ENCODE results near the gene TMEFF1. TPM values are rescaled to one million over a fixed set of nuclear protein-coding genes. Genes with fewer than 3 reads are reported as not detected.

The TMEFF1 gene
- total RNA-seq, 1 experiment from 2014 or later, result 2.7 TPM

DNA sequence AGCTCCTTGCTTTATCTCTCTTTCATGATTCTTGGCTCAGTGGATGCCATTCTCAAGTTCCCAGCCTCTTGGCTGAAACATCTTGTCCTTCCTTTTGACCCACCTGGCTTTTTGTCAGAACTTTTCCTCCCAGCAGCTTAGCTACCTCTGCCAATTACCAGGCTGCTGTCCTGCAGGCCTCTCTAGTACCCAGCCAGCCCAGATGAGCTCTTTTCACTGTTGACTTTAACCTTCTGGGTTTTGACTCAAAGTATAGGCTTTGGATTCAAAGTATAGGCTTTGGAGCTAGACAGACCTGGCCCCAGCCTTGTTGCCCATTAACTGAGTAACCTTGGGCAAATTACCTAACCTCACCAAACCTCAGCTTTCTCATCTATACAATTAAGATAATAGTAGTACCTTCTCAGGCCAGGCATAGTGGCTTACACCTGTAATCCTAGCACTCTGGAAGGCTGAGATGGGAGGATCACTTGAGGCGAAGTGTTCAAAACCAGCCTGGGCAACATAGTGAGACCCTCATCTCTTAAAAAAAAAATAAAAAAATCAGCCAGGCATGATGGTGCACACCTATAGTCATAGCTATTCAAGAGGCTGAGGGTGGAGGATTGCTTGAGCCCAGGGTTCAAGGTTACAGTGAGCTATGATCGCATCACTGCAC, 6.6 kb upstream of the TMEFF1 start:
- Histone ChIP-seq H3K4me1 (peaks cover 5% of the 10 kb centered on the region; the same call in 1 of the 2 replicates), H3K4me3 (ENCODE audit: low read depth, low read length) (no peak overlapping the region), H3K27me3 (replicated peaks; ENCODE audit: control insufficient read depth, insufficient read depth, low read length) (no peaks in the 10 kb centered on the region), H3K36me3 (ENCODE audit: control insufficient read depth, insufficient read depth, low read length) (no peaks in the 10 kb centered on the region), H3K9me3 (no peaks in the 10 kb centered on the region)
- no TSS peak for BruUV-seq (replicated peaks)
- DNase-seq, result no peak
- CTCF ChIA-PET, result no interaction called here
- intact Hi-C loops (cut with micrococcal nuclease; ENCODE audit: unreplicated experiment), result no loop called here
- Mint-ChIP-seq H3K4me3 (ENCODE audit: unreplicated experiment) (no peak overlapping the region), H3K27ac (ENCODE audit: unreplicated experiment) (no peak overlapping the region), H3K9me3 (ENCODE audit: unreplicated experiment) (no peaks in the 10 kb centered on the region), H3K4me1 (ENCODE audit: low read depth, unreplicated experiment) (peaks cover 5% of the 10 kb centered on the region), H3K27me3 (ENCODE audit: insufficient read depth, unreplicated experiment) (no peaks in the 10 kb centered on the region), H3K36me3 (ENCODE audit: insufficient read depth, unreplicated experiment) (no peaks in the 10 kb centered on the region)
- POLR2A ChIA-PET, result no interaction called here
- TF ChIP-seq CTCF (IDR thresholded peaks at IDR 0.05; ENCODE audit: insufficient read depth in 1 of 2, low read depth in 1 of 2, low read length in 1 of 2, severe bottlenecking in 1 of 2, unreplicated experiment in 1 of 2), result no peak

GRCh38 chr9:100466829-100467221, 6.1 kb upstream of the TMEFF1 start:
- intact Hi-C loops (cut with micrococcal nuclease; ENCODE audit: unreplicated experiment), result no loop called here
- H3K4me1 Mint-ChIP-seq (ENCODE audit: low read depth, unreplicated experiment), result peaks cover 5% of the 10 kb centered on the region
- ChIA-PET POLR2A (no interaction called here), CTCF (no interaction called here)
- H3K27me3 Mint-ChIP-seq (ENCODE audit: insufficient read depth, unreplicated experiment), result no peaks in the 10 kb centered on the region
- no peak for TF ChIP-seq CTCF (IDR thresholded peaks at IDR 0.05; ENCODE audit: insufficient read depth in 1 of 2, low read depth in 1 of 2, low read length in 1 of 2, severe bottlenecking in 1 of 2, unreplicated experiment in 1 of 2)
- Histone ChIP-seq H3K9me3 (no peaks in the 10 kb centered on the region), H3K27me3 (replicated peaks; ENCODE audit: control insufficient read depth, insufficient read depth, low read length) (no peaks in the 10 kb centered on the region), H3K36me3 (ENCODE audit: control insufficient read depth, insufficient read depth, low read length) (no peaks in the 10 kb centered on the region), H3K4me1 (peaks cover 5% of the 10 kb centered on the region; the same call in 1 of the 2 replicates), H3K4me3 (ENCODE audit: low read depth, low read length) (no peak overlapping the region)
- H3K36me3 Mint-ChIP-seq (ENCODE audit: insufficient read depth, unreplicated experiment), result no peaks in the 10 kb centered on the region
- H3K27ac Mint-ChIP-seq (ENCODE audit: unreplicated experiment), result no peak overlapping the region
- H3K4me3 Mint-ChIP-seq (ENCODE audit: unreplicated experiment), result no peak overlapping the region
- BruUV-seq (replicated peaks), result no TSS peak
- no peaks in the 10 kb centered on the region for H3K9me3 Mint-ChIP-seq (ENCODE audit: unreplicated experiment)
- DNase-seq, result no peak

DNA sequence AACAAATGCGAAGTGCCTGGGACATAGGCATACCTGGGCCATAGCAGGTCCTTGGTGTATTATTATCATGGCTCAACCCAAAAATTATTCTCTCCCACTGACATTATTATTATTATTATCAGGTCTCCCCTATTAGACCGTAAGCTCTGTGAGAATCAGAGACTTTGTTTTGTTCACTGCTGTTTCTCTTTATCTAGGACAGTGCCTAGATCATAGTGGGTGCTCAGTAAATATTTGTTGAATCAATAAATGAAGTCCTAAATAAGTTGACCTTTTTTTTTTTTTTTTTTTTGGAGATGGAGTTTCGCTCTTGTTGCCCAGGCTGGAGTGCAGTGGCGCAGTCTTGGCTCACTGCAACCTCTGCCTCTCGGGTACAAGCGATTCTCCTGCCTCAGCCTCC, 4.9 kb upstream of the TMEFF1 start:
- no peak for TF ChIP-seq CTCF (IDR thresholded peaks at IDR 0.05; ENCODE audit: insufficient read depth in 1 of 2, low read depth in 1 of 2, low read length in 1 of 2, severe bottlenecking in 1 of 2, unreplicated experiment in 1 of 2)
- Mint-ChIP-seq H3K27ac (ENCODE audit: unreplicated experiment) (no peak overlapping the region), H3K27me3 (ENCODE audit: insufficient read depth, unreplicated experiment) (no peaks in the 10 kb centered on the region), H3K4me1 (ENCODE audit: low read depth, unreplicated experiment) (peaks cover 5% of the 10 kb centered on the region), H3K36me3 (ENCODE audit: insufficient read depth, unreplicated experiment) (no peaks in the 10 kb centered on the region), H3K4me3 (ENCODE audit: unreplicated experiment) (no peak overlapping the region), H3K9me3 (ENCODE audit: unreplicated experiment) (no peaks in the 10 kb centered on the region)
- POLR2A ChIA-PET, result no interaction called here
- Histone ChIP-seq H3K36me3 (ENCODE audit: control insufficient read depth, insufficient read depth, low read length) (no peaks in the 10 kb centered on the region), H3K27me3 (replicated peaks; ENCODE audit: control insufficient read depth, insufficient read depth, low read length) (no peaks in the 10 kb centered on the region), H3K4me1 (peaks cover 5% of the 10 kb centered on the region; the same call in 1 of the 2 replicates), H3K4me3 (ENCODE audit: low read depth, low read length) (no peak overlapping the region), H3K9me3 (no peaks in the 10 kb centered on the region)
- CTCF ChIA-PET, result interaction anchor here (0.7 kb wide), 1 partner anchor 139 kb away, joined by 6 read pairs; no protein-coding TSS in a partner anchor
- DNase-seq, result no peak
- no TSS peak for BruUV-seq (replicated peaks)
- intact Hi-C loops (cut with micrococcal nuclease; ENCODE audit: unreplicated experiment), result no loop called here
